ENCODE measurements around the gene DENND4A. TPM values are rescaled to one million over a fixed set of nuclear protein-coding genes. Genes with fewer than 3 reads are reported as not detected.
A peak's percentile ranks its signal among the peaks of the same experiment; 100 is the strongest.

DENND4A gene
- total and polyA plus RNA-seq, 9 of the 15 experiments (the other 6 are each of a cell fraction or from before 2014, with no cell fraction given): 6.8 to 32.3 (median 19.9) TPM

DNA sequence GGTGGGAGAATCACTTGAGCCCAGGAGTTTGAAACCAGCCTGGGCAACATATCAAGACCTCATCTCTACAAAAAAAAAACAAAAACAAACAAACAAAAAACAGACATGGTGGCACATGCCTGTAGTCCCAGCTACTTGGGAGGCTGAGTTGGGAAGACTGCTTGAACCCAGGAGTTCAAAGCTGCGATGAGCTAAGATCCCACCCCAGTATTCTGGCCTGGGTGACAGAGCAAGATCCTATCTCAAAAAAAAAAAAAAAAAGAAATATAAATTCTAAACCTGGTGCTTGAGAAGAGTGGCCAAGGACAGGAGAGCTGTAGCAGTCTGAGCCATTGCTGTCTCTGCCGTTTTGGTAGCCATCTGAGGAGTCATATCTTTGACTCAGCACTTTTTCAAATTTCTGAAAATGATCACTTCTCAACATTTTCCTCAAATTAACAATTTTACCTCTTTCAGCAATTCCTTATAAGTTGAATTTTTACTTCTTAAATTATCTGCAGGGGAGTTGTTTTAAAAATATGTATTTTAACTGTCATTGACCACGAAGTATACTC lies 3.6 kb upstream of the DENND4A start:
- ATAC-seq: no peak
- intact Hi-C loops (cut with micrococcal nuclease): no loop called here
- TF ChIP-seq FUS (optimal IDR thresholded peaks at IDR 0.05; ENCODE audit: low read depth, low read length) (no peak), TBL1XR1 (IDR thresholded peaks at IDR 0.05; ENCODE audit: low read length in 2 of 2) (no peak), THRAP3 (IDR thresholded peaks at IDR 0.05; ENCODE audit: borderline replicate concordance) (no peak), CBX3 (IDR thresholded peaks at IDR 0.05; ENCODE audit: borderline replicate concordance in 1 of 2, low read length in 2 of 2) (no peak), RREB1 (CRISPR knock-in tag; IDR thresholded peaks at IDR 0.05) (no peak), ZBTB1 (CRISPR knock-in tag; IDR thresholded peaks at IDR 0.05; ENCODE audit: borderline replicate concordance, low read depth) (no peak), MYBL2 (IDR thresholded peaks at IDR 0.05; ENCODE audit: low read depth) (peak; percentile 11; the same call in 1 of the 2 replicates), MYBL2 (CRISPR knock-in tag; IDR thresholded peaks at IDR 0.05; ENCODE audit: borderline replicate concordance) (no peak), MTA1 (IDR thresholded peaks at IDR 0.05; ENCODE audit: borderline replicate concordance) (no peak), MAFG (tag; conservative IDR thresholded peaks at IDR 0.05) (peak; percentile 97)
- TF ChIP-seq, protein P1, sequence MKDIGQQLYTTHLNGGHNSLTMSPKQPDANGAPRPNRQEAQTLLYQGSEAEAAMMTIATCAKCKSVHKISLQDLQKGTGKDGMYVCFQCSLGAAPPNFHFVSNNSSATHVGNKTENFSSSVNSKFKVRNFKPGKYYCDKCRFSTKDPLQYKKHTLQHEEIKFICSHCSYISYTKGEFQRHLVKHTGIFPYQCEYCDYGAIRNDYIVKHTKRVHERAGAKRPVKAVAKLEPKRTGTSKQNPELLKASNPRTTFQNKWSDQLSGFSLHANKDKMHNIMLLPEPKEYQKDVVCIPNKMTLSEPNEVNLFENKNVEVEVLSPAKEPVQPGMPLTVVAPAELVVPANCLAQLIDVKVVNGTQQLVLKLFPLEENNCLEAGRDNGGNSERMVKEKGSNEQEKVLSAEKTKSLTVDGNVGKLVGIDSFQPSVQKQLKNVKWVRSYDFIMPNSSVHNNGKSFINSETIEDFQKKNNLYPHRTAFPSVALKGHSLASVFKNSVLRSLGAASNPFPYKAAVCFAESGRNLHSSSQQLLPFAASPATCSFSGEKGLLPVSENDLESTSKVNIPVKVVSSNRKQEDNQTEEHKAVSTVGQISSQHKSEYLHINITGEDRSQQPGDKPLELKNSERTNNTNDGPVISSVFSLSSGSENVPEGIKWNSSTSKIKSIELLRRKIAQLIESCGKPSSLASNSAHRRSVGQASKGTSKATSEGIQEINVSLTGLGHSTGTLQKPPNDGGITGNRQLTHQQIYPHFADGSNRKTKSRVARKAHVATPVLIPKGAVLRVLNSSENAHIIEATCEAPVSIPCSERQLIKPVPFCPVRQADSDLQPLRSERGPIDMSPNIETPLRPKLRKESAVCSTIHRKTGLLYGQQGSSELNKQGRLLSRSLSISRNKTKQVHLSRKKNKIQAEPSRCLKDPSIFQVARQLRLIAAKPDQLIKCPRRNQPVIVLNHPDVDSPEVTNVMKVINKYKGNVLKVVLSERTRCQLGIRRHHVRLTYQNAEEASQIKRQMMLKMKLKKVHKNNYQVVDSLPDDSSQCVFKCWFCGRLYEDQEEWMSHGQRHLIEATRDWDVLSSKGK (CRISPR knock-in tag; IDR thresholded peaks at IDR 0.05): no peak

More for the DNA sequence above, 3.6 kb upstream of the DENND4A start:
- Histone ChIP-seq H3K9ac (ENCODE audit: insufficient read depth in 1 of 2, low read depth in 2 of 2, low read length in 2 of 2) (peak overlapping the region in 1 of 2 experiments; percentile 29; a peak in 2 of 4 replicates), H3K4me2 (ENCODE audit: insufficient read depth, low read length) (no peak overlapping the region), H4K20me1 (replicated peaks; ENCODE audit: control insufficient read depth, insufficient read depth, low read length) (no peaks in the 10 kb centered on the region), H3K9me3 (replicated peaks; ENCODE audit: control insufficient read depth, insufficient read depth, low read depth, low read length) (no peaks in the 10 kb centered on the region), H3K9me1 (ENCODE audit: control insufficient read depth, insufficient read depth, low read length) (no peaks in the 10 kb centered on the region), H3K27me3 (ENCODE audit: control insufficient read depth in 2 of 2, insufficient read depth in 2 of 2, low read length in 2 of 2) (no peaks in the 10 kb centered on the region), H3K27ac (ENCODE audit: extremely low read depth, low read depth, low read length) (peak overlapping the region; percentile 62), H3K79me2 (ENCODE audit: control insufficient read depth, insufficient read depth, low read length) (peaks cover 20% of the 10 kb centered on the region), H3K4me1 (replicated peaks in 1 of 2; ENCODE audit: control insufficient read depth in 2 of 2, insufficient read depth in 2 of 2, low read length in 2 of 2) (peaks cover 16 to 25% of the 10 kb centered on the region in 2 experiments), H3K4me3 (no peak overlapping the region), H2AFZ (ENCODE audit: low read depth, low read length) (peak overlapping the region; percentile 61), H3K36me3 (ENCODE audit: control insufficient read depth, insufficient read depth, low read length) (no peaks in the 10 kb centered on the region)
- FAIRE-seq (no peak), DNase-seq (ENCODE audit: extremely low read depth in 1 of 4, low spot score in 3 of 4) (peak in 2 of 4 experiments; percentile 18 to 64)
- WGBS (ENCODE audit: insufficient coverage, low coverage, missing lambda C conversion rate): 6% methylated on average over 3 of the region's 3 CpGs
- ChIA-PET CTCF (ENCODE audit: low intra/inter-chr PET ratio) (interaction anchor here (0.6 kb wide), 1 partner anchor 175 kb away, joined by 3 read pairs; no protein-coding TSS in a partner anchor), POLR2A (no interaction called here)
- in situ Hi-C loops (cut with MboI): no loop called here
- BruUV-seq (replicated peaks): no TSS peak
